HG02852 (cell line): ENCODE data around the gene LRRFIP1.
"Not testable (repeated sequence)": the region's sequence is repeated elsewhere in the genome, so short reads cannot be mapped to it uniquely, and the experiment has no call there.

Experiments used
- ATAC-seq: cut with Tn5 transposase; IDR thresholded peaks from one replicate; pipeline ENCODE4 v1.9.1; 2021; ENCODE audit warnings: mild to moderate bottlenecking, moderate library complexity; ENCODE audit not compliant: unreplicated experiment

The LRRFIP1 gene

DNA sequence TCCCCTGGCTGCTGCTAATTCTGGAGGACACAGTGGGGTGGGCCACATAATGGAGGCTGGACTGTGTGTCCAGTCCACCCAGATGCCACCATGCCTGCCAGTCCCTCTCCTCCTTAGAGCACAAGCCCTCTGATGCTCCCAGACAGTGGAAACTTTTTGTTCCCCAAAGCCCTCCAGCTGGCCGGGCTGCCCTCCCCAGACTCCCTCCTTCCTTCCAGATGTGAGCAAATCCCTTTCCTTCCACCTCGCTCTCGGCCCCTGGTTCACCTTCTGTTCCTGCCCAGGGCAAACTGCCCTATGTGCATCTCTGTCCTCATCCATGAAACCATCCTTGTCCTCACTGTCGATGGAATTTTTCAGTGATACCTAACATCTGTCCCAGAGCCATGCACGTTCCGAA lies 33.9 kb downstream of the LRRFIP1 start:
- ATAC-seq = no peak

DNA sequence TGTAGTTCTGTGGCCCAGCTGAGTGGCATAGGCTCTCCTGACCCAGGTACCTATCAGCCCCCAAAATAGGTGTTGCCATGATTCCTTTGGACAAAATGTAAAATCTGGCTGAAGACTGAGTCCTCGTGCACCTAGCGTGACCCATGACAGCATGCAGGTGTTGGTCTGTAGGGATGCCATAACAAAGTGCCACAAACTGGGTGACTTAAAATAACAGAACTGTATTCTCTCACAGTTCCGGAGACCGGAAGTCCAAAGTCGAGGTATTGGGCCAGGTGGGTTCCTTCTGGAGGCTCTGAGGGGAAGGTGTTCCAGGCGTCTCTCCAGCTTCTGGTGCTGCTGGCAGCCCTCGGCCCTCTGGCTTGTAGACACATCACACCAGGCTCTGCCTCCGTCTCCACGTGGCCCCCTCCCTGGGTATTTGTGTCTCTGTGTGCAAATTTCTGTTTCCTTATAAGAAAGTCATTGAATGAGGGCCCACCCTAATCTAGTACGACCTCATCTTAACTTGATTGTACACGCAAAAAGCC lies 34.5 kb downstream of the LRRFIP1 start:
- ATAC-seq = no peak

DNA sequence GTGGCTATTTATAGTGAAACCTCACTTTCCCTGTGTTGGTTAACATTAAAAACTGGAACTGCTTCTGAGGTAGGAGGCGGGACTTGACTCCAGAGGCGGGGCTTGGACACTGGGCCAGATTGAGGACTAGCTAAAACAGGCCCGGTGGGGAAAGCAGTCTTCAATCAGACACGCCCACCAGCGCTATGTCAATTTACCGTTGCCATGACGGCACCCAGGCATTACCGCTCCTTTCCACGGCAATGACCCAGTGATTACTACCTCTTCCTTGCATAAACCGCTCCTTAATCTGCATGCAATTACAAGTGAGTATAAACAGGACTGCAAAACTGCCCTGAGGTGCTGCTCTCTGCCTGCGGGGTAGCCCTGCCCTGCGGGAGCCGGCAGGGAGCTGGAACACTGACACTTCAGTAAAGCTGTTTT lies 35.3 kb downstream of the LRRFIP1 start:
- no peak for ATAC-seq

DNA sequence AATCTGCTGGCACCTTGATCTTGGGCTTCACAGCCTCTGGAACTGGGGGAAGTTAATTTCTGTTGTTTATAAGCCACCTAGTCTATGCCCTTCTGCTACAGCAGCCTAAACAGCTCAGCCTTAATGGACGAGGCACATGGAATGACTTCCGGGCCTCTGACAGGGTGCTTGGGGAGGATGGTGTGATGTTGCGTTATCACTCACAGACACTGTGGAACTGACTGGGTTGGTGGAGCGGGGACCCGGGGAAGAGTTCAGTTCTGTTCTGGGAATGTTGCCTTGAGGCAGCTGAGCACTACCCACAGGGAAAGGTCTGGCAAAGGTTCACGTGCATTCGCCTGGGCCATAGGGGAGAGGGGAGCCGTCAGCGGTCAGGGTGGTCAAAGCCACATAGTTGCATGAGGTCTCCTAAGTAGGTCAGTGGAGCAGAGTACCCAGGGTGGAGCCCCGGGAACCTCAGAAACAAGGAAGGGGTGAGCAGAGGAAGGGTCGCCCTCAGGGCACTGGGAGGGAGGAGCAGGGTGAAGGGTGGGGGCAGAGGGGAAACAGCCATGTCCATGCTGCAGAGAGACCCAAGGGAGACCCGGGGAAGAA lies 36.2 kb downstream of the LRRFIP1 start:
- no peak for ATAC-seq

DNA sequence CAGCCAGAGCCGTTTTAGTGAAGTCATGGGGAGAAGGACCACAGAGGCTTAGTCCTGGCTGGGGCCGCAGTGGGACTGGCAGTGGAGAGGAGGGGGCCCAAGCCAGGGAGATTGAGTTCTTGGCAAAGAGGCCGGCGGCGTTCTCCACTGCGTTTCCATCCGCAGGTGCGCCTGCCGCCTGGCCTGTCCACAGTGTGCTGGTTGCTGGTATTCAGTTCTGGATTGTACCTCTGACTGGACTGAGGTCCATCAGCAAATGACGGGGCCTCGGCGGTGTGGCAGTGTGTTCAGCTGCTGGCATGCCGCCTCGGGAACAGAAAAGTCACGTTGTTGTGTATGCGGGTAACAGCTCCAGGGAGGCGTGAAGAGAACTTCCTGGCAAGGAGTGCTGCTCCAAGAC lies 36.8 kb downstream of the LRRFIP1 start:
- no peak for ATAC-seq

DNA sequence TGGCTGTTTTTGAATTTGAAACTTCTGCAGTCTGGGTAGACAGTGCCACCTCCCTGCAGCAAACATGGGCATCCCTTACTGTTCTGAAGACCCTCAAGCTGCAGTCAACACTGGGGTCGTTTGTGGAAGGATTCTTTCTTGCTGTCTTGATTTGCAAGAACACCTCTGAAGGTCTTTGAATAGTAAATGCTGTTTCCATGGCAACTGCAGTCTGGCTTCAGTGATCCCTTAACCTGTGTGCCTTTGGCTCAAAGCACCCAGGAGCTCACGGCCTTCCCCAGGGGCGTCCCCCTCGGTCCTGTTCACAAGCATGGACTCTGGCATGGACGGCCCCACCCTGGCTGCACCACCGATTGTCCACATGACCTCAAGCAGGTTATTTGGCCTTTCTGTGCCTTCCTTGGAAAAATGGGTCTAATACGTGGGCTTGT lies 38.3 kb downstream of the LRRFIP1 start:
- ATAC-seq = no peak

DNA sequence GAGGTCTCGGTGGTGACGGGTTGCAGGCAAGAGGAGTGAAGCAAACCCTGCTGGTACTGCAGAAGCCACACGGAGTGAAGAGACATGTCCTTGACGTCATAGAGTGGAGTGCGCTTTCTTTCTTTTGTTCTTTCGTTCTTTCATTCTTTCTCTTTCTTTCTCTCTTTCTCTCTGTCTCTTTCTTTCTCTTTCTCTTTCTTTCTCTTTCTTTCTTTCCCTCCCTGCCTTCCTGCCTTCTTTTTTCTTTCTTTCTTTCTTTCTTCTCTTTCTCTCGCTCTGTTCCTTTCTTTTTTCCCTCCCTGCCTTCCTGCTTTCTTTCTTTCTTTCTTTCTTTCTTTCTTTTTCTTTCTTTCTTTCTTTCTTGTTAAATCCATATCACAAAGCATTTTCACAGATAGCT lies 39.2 kb downstream of the LRRFIP1 start:
- no peak for ATAC-seq

DNA sequence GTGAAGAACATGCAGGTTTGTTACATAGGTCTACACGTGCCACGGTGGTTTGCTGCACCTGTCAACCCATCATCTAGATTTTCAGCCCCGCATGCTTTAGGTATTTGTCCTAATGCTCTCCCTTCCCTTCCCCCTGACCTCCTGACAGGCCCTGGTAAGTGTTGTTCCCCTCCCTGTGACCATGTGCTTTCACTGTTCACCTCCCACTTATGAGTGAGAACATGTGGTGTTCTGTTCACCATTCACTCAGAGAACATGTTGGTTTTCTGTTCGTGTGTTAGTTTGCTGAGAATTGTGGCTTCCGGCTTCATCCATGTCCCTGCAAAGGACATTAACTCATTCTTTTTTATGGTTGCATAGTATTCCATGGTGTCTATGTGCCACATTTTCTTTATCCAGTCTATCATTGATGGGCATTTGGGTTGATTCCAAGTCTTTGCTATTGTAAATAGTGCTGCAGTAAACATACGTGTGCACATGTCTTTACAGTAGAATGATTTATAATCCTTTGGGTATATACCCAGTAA lies 39.7 kb downstream of the LRRFIP1 start:
- ATAC-seq = not testable (repeated sequence)

DNA sequence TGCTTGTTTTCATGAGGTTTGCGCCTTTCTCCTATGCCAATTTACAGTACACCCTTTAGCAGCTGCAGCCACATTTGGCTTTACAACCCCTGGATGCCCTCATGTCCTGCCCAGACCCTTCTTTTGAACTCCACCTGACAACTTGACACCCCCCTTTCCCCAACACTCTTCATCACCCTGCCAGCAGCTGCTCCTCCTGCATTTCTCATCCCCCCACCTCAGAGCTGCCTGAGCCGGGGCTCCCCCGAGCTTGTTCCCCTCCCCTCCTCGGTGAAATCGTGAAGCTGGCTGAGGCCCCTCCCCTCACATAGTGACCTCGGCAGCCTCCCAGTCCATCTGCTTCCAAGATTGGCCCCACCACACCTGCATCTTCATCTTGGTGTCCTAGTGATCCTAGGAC lies 40.5 kb downstream of the LRRFIP1 start:
- no peak for ATAC-seq

DNA sequence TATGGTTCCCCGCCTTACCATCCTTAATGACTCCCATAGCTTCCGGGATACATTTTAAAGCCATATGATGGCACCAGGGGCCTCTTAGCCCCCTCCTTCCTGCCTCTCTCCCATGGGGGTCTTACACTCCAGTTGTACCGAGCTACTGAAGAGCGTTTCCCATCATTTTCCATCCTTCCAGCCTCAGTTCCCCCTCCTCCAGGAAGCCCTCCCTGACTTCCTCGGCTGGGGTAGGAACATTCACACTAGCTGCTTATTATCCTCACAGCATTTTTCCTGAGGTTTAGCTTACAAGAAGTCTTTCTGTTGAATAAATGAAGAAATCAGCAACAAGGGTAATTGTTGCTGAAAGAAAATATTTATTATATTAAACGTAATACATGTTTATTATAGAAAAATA lies 41.1 kb downstream of the LRRFIP1 start:
- ATAC-seq = no peak

DNA sequence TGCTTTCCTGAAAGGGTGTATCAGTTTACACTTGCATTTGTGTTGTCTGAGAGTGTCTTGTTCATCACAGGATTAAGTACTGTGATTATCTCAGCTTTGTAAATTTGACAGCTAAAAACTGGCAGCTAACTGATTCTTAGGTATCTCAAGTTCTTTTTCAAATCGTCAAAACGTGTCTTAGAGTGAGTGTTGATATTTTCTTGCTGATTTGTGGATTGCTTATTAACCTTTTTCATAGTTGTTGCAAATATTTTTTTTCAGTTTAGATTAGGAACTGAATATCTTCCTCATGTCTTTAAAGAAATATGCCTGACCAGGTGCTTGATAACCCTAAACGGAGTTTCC lies 41.9 kb downstream of the LRRFIP1 start:
- ATAC-seq = no peak

DNA sequence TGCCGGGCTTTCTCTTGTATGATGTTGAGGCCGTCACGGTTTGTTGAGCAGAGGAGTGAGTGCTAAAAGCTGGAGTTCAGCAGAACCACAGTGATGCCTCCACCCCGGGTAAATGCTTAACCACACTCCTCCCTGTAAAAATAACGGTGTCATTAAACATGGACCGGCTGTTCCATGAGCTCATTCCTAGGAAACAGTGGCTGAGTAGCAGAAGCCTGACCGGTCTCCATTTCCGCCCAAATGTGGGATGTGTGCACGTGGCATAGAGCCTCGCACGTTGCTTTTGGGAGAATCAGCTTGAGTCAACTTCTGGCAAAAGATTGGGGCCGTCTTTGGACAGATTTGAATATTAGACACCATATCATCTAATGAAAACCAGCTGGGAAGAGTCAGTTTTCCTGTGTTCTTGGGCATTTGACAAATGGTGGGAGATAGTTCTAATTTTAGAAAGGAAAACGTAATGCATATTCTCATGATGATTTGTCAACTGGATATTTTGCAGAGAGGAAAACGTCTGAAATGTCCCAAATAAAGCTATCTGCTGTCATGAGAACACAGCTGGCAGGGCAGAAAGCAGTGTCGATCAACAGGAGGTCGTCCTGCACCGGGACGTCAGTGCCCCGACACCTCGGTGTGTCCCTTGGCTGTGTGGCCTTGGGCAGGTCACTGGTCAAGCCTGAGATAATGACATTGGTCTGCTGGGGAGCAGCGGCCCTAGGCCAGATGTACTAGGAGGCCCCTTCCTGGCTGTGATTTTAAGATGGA lies 42.4 kb downstream of the LRRFIP1 start:
- peak; percentile 49 for ATAC-seq

DNA sequence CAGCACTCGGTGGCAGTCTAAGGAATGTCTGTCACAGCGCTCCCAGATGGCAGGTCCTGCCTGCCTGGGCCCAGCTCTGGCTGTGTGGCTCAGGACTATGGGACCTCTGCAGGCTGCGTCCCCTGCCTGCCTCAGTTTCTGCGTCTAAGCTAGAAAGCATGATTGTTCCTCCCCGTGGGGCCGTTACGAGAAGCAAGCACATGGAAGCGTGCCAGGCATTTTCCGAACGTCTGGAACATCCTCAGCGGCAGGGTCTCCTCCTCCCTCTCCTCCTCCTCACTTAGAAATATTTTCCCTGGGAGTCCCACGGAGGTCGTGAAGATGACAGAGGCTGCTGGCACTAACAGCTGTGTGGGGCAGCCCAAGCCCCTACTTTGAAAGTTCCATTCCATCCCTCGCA lies 43.3 kb downstream of the LRRFIP1 start:
- no peak for ATAC-seq

DNA sequence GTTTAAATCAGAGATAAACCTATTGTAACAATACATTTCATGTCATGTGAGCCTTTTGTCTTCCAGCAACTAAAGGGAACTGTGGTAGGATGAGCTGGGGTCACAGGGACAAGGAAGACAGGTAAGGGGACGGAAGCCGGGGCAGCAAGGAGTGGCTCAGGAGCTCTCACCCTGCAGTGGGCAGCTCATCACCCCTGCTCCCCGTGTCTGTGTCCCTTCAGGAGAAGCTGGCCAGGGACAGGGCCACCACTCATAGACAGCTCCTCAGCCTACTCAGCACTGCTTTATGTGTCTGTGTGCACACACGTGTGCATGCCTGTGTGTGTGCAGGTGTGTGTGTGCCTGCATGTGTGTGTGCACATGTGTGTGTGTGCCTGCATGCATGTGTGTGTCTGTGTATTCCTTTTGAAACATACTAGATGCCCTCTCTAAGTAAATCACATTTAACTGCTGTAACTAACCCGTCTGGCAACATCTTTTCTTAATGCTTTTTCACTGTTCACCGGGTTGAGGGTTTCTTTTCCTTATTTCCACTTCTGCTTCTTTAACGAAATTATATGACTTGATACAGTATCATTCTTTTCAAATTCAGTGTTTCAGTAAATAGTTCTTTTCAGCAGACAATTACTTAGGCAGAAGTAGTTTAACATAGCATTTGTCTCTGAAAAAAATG lies 44.2 kb downstream of the LRRFIP1 start:
- ATAC-seq = no peak

DNA sequence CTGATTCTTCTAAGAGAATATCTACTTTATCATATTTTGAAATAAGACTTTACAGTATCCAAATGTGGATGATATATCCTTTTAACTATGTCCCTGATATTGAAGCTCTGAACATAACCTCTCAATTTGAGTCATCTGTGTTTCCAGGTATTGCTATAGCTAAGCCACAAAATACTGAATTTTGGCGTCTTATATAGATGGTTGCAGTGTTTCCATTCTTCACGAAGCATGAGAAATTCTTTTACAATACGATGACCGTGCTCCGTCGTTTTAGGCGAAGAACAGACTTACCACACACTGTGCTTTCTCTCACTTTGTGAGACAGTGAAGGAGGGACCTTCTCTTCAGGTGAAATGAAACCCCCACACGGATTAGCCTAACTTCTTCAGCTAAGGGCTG lies 45.3 kb downstream of the LRRFIP1 start:
- ATAC-seq = no peak

DNA sequence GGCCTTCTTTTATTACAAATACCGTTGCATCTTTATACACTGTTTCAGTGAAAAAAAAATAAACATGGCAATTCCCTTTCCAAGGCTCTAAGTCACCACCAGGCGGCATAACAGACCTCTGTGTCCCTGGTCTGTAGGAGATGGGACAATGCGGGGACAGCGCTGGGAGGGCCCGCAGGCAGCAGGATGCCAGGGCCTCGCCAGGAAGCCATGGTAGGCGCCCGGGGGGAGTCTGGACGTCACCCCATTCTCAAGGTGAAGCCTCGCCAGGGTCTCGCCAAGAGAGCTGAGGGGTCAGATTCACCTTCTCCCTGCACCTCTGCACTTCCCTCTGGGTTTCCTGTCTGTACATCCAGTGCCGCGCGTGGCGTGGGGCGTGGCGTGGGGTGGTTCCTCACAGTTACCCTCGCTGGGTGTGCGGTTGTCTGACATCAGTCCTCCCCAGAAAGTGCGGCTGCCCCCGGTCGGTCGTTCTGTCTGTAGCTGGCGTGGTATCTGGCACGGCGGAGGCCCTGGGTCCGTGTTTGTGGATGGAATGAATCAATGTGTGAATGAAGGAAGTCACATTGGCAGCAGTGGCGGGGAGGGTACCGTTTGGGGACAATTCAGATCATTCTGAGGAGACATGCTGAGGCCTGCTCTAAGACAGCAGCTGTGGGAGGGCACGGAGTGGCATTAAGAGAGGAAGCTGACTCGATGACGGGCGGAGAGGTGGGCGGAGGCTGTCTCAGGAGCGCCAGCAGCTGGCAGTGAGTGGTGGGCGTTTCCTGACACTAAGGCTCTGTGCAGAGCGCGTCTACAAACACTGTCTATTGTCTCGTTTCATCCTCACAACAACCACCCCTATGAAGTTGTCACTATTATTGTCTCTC lies 46.0 kb downstream of the LRRFIP1 start:
- no peak for ATAC-seq

DNA sequence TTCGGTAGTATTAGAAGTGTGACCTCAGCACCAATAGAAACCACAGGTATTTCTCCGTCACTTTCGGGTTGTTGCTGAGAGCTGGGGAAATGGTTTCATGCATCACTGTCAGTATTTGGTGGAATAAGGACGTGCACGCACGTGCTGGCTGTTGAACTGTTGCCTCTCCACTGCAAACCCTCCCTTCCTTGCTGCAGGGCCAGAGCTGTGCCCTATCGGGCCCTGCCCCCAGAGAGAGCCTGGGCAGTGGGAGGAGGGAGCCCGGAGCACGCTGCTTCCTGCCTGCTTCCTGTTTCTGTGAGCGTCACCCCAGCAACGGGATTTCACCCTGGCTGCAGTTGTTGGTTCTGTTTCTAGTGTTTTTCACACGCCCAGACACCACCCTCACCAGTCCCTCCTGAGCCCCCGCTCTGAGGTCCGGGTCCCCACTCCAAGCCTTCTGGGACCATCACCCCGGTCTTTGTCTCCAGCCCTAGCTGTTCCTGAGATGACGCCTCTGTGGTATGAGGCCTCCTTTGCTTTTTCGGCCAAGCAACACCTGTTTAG lies 47.4 kb downstream of the LRRFIP1 start:
- ATAC-seq = peak; percentile 81

DNA sequence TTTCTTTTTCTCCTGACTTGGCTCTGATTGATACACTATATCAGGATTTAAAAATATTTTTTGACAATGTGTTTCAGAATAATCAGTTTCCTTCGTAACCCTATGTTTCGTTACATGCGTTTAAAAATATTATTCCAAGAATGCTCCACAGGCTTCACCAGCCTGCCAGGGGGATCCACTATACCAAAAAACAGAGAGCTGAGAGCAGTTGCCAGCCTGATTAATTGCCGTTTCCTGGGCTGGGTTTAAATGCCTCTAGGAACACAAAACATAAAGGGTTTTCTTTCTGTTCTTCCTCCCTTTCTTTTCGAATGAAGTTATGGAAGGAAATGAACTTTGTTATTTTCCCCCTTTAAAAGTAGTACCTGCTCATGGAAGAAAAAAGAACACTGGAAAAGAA lies 47.9 kb downstream of the LRRFIP1 start:
- ATAC-seq = no peak

DNA sequence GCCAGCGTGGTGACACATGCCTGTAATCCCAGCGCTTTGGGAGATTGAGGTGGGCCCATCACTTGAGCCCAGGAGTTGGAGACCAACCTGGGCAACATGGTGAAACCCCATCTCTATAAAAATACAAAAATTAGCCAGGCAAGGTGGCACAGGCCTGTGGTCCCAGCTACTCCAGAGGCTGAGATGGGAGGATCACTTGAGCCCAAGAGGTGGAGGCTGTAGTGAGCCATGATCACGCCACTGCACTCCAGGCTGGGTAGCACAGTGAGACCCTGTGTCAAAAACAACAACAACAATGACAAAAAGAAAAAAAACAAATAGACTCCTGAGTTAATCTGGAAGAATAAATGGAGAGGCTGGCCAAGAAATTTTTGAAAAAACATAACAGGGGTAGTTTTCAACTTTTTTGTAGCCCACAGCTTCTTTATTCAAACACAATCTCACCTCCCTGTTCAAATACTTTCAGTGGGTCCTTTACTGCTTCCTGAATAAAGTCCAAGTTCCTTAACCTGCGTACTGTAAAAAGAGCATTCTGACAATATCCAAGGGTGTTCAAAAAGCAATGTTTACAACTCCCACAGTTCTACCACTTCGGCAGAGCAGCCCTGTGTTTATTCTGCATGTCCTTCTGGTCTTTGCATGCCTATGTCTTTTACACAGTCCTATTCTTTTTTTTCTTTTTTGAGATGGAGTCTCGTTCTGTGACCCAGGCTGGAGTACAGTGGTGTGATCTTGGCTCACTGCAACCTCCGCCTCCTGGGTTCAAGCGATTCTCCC lies 53.5 kb downstream of the LRRFIP1 start:
- ATAC-seq = no peak

DNA sequence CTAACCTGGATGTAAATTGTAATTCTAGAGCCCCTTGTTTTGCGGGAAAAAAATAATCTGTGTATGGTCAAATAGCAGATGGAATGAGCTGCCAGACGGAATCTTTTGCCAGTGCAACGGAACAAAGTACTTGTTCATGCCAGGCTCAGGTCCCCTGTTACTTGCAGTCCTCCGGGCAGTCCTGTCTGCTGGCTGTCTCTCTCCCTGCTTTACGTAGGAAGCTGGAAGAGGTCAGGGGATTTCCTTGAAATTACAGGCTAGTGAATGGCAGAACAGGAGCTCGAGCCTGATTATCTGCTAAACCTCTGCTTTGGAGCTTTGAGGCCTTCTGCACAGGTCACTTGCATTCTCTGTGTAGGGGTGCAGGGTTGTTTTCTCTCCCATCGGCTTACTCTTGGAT lies 54.8 kb downstream of the LRRFIP1 start:
- no peak for ATAC-seq
